Measurements from ENCODE around the gene IGF2. TPM values are rescaled to one million over a fixed set of nuclear protein-coding genes. Genes with fewer than 3 reads are reported as not detected.

The IGF2 gene
- total RNA-seq, 1 experiment from 2014 or later, result 5.0 TPM

GRCh38 chr11:2089536-2090165 lies 49.5 kb downstream of the IGF2 start:
- Histone ChIP-seq H3K9me2 (replicated peaks; ENCODE audit: low read length) (no peaks in the 10 kb centered on the region), H3K36me3 (ENCODE audit: low read depth, low read length) (no peaks in the 10 kb centered on the region), H3F3A (ENCODE audit: low read length, unreplicated experiment) (no peaks in the 10 kb centered on the region), H3K4me1 (ENCODE audit: insufficient read depth, low read length) (peaks cover 21% of the 10 kb centered on the region), H3K4me3 (ENCODE audit: low read length) (no peak overlapping the region), H3K79me2 (ENCODE audit: low read length) (no peaks in the 10 kb centered on the region), H2AFZ (ENCODE audit: low read length) (no peak overlapping the region), H3K4me2 (ENCODE audit: low read length) (no peak overlapping the region), H3K27ac (ENCODE audit: low read length) (no peak overlapping the region), H4K20me1 (ENCODE audit: low read length) (no peaks in the 10 kb centered on the region), H3K9ac (ENCODE audit: low read length) (no peak overlapping the region), H3K27me3 (ENCODE audit: low read length) (no peaks in the 10 kb centered on the region), H3K9me3 (ENCODE audit: low read length) (no peaks in the 10 kb centered on the region)
- ATAC-seq (peak; percentile 33), DNase-seq (peak; percentile 71)
- no peak for TF ChIP-seq EZH2 (IDR thresholded peaks at IDR 0.05; ENCODE audit: low read length, unreplicated experiment)
- TF ChIP-seq, protein P1, sequence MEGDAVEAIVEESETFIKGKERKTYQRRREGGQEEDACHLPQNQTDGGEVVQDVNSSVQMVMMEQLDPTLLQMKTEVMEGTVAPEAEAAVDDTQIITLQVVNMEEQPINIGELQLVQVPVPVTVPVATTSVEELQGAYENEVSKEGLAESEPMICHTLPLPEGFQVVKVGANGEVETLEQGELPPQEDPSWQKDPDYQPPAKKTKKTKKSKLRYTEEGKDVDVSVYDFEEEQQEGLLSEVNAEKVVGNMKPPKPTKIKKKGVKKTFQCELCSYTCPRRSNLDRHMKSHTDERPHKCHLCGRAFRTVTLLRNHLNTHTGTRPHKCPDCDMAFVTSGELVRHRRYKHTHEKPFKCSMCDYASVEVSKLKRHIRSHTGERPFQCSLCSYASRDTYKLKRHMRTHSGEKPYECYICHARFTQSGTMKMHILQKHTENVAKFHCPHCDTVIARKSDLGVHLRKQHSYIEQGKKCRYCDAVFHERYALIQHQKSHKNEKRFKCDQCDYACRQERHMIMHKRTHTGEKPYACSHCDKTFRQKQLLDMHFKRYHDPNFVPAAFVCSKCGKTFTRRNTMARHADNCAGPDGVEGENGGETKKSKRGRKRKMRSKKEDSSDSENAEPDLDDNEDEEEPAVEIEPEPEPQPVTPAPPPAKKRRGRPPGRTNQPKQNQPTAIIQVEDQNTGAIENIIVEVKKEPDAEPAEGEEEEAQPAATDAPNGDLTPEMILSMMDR (conservative IDR thresholded peaks at IDR 0.05; ENCODE audit: low read depth, low read length), result no peak
- no peak for TF ChIP-seq EZH2phosphoT487 (IDR thresholded peaks at IDR 0.05; ENCODE audit: borderline replicate concordance, low read length)
- BruUV-seq (replicated peaks), result no TSS peak
- POLR2A ChIA-PET (ENCODE audit: unreplicated experiment), result no interaction called here
- intact Hi-C loops (cut with micrococcal nuclease), result no loop called here
- CTCF ChIA-PET, result interaction anchor here (1.0 kb wide), 1 partner anchor 67 kb away, joined by 3 read pairs; no protein-coding TSS in a partner anchor

- ATAC-seq, result peak; percentile 12; the same call in 1 of the 2 replicates
- POLR2A ChIA-PET (ENCODE audit: unreplicated experiment), result no interaction called here
- H2AFZ ChIP-seq (ENCODE audit: low read length), result no peak overlapping the region
These were observed 50.2 kb downstream of the IGF2 start for GRCh38 chr11:2088746-2089535.

More at GRCh38 chr11:2088746-2089535, 50.2 kb downstream of the IGF2 start:
- no peaks in the 10 kb centered on the region for H3K9me2 ChIP-seq (replicated peaks; ENCODE audit: low read length)
- H3K4me1 ChIP-seq (ENCODE audit: insufficient read depth, low read length), result peaks cover 17% of the 10 kb centered on the region
- H3K27me3 ChIP-seq (ENCODE audit: low read length), result no peaks in the 10 kb centered on the region
- no peak overlapping the region for H3K9ac ChIP-seq (ENCODE audit: low read length)
- no peaks in the 10 kb centered on the region for H3F3A ChIP-seq (ENCODE audit: low read length, unreplicated experiment)
- no peaks in the 10 kb centered on the region for H3K36me3 ChIP-seq (ENCODE audit: low read depth, low read length)
- no peaks in the 10 kb centered on the region for H3K79me2 ChIP-seq (ENCODE audit: low read length)
- no peak overlapping the region for H3K27ac ChIP-seq (ENCODE audit: low read length)
- no peaks in the 10 kb centered on the region for H3K9me3 ChIP-seq (ENCODE audit: low read length)
- H3K4me2 ChIP-seq (ENCODE audit: low read length), result no peak overlapping the region
- DNase-seq, result peak; percentile 25
- no peaks in the 10 kb centered on the region for H4K20me1 ChIP-seq (ENCODE audit: low read length)
- intact Hi-C loops (cut with micrococcal nuclease), result no loop called here
- BruUV-seq (replicated peaks), result no TSS peak
- TF ChIP-seq EZH2phosphoT487 (IDR thresholded peaks at IDR 0.05; ENCODE audit: borderline replicate concordance, low read length), result no peak
- TF ChIP-seq, protein P1 (conservative IDR thresholded peaks at IDR 0.05; ENCODE audit: low read depth, low read length), result peak; percentile 32; the same call in 1 of the 2 replicates
- CTCF ChIA-PET, result interaction anchor here (1.0 kb wide), 1 partner anchor 68 kb away, joined by 3 read pairs; no protein-coding TSS in a partner anchor
- H3K4me3 ChIP-seq (ENCODE audit: low read length), result no peak overlapping the region

All from PC-3 (cell line).